Coronary artery (tissue), 2 donors: ENCODE results near the gene CCDC33.

Experiments used
- DNase-seq: peaks from one replicate; pipeline ENCODE4 v3.0.0-alpha.2; 2017; ENCODE audit warnings: low spot score
- H3K27ac ChIP-seq, 2 donors: fragments of 200-600 bp; sonication (generic); one replicate each; pipeline ENCODE4 v1.5.1; 2016 to 2019
- H3K4me3 ChIP-seq: fragments of 200-600 bp; sonication (generic); 2 replicates; pipeline ENCODE4 v1.5.1; 2016; ENCODE audit warnings: mild to moderate bottlenecking, moderate library complexity
- TF ChIP-seq, protein P1 (sequence below): fragments of 200-600 bp; sonication (generic); IDR thresholded peaks from one replicate; pipeline ENCODE4 v1.5.1; 2019; ENCODE audit warnings: antibody characterized with exemption

Gene CCDC33

GRCh38 chr15:74369756-74370155 lies 133.6 kb downstream of the CCDC33 start:
- H3K27ac ChIP-seq, result no peak overlapping the region
- H3K4me3 ChIP-seq, result no peak overlapping the region
- DNase-seq, result peak; percentile 19
- TF ChIP-seq, protein P1, sequence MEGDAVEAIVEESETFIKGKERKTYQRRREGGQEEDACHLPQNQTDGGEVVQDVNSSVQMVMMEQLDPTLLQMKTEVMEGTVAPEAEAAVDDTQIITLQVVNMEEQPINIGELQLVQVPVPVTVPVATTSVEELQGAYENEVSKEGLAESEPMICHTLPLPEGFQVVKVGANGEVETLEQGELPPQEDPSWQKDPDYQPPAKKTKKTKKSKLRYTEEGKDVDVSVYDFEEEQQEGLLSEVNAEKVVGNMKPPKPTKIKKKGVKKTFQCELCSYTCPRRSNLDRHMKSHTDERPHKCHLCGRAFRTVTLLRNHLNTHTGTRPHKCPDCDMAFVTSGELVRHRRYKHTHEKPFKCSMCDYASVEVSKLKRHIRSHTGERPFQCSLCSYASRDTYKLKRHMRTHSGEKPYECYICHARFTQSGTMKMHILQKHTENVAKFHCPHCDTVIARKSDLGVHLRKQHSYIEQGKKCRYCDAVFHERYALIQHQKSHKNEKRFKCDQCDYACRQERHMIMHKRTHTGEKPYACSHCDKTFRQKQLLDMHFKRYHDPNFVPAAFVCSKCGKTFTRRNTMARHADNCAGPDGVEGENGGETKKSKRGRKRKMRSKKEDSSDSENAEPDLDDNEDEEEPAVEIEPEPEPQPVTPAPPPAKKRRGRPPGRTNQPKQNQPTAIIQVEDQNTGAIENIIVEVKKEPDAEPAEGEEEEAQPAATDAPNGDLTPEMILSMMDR, result no peak

- peak; percentile 55 for DNase-seq
- TF ChIP-seq, protein P1, result no peak
- H3K4me3 ChIP-seq, result no peak overlapping the region
- H3K27ac ChIP-seq, result no peak overlapping the region
Observed at GRCh38 chr15:74370471-74370870, 134.3 kb downstream of the CCDC33 start.

GRCh38 chr15:74373056-74373650 lies 137.0 kb downstream of the CCDC33 start:
- TF ChIP-seq, protein P1, result no peak
- H3K27ac ChIP-seq, result no peak overlapping the region
- no peak overlapping the region for H3K4me3 ChIP-seq
- DNase-seq, result peak; percentile 60

GRCh38 chr15:74373731-74374647 lies 137.9 kb downstream of the CCDC33 start:
- TF ChIP-seq, protein P1, result peak; percentile 86
- H3K27ac ChIP-seq, result no peak overlapping the region
- peak overlapping the region; percentile 77 for H3K4me3 ChIP-seq
- peak; percentile 95 for DNase-seq

GRCh38 chr15:74374648-74375302 lies 138.6 kb downstream of the CCDC33 start:
- Histone ChIP-seq H3K27ac (no peak overlapping the region), H3K4me3 (peak overlapping the region; percentile 77)
- DNase-seq, result peak; percentile 47
- TF ChIP-seq, protein P1, result no peak

GRCh38 chr15:74375303-74375693 lies 139.2 kb downstream of the CCDC33 start:
- H3K4me3 ChIP-seq, result no peak overlapping the region
- H3K27ac ChIP-seq, result no peak overlapping the region
- no peak for DNase-seq
- TF ChIP-seq, protein P1, result peak; percentile 62
